A549 (cell line): ENCODE data around the gene PPP2R5C.

ENCODE experiments used
- BHLHE40 ChIP-seq: IDR thresholded peaks from 2 replicates; pipeline ENCODE4 v1.6.1; 2012; ENCODE audit warnings: low read depth, low read length, inconsistent platforms
- CBX8 ChIP-seq: fragments of 200-600 bp; sonication (generic); IDR thresholded peaks from 2 replicates; pipeline ENCODE4 v1.6.1; 2016
- CTCF ChIP-seq: fragments of >200 bp; sonication (Bioruptor Twin); formaldehyde crosslinking; IDR thresholded peaks from 3 replicates; pipeline ENCODE4 v1.5.1; 2016
- HOXB5 ChIP-seq: fragments of 250-450 bp; sonication (Bioruptor Pico); IDR thresholded peaks from 2 replicates; pipeline ENCODE4 v1.5.0; 2020; ENCODE audit warnings: mild to moderate bottlenecking, moderate library complexity
- JUN ChIP-seq, 2 experiments: fragments of >200 bp; sonication (Bioruptor Twin); formaldehyde crosslinking; IDR thresholded peaks; 2 replicates in 1 of 2; 3 replicates in 1 of 2; pipeline ENCODE4 v1.6.1; 2016 to 2017
- POLR2A ChIP-seq: IDR thresholded peaks from 2 replicates; pipeline ENCODE4 v1.6.1; 2012; ENCODE audit warnings: mild to moderate bottlenecking, low read length
- RAD21 ChIP-seq, 2 experiments: fragments of >200 bp in 1 of 2; sonication (Bioruptor Twin) in 1 of 2; formaldehyde crosslinking in 1 of 2; IDR thresholded peaks in 1 of 2; conservative IDR thresholded peaks in 1 of 2; 2 replicates in 1 of 2; 3 replicates in 1 of 2; pipeline ENCODE4 v1.6.1; 2012 to 2018; ENCODE audit warnings: inconsistent platforms in 1 of 2
- REST ChIP-seq: fragments of 200-600 bp; sonication (generic); IDR thresholded peaks from 2 replicates; pipeline ENCODE4 v1.6.1; 2016; ENCODE audit warnings: antibody characterized with exemption, mild to moderate bottlenecking, moderate library complexity
- USF2 ChIP-seq: fragments of 450-650 bp; IDR thresholded peaks from 2 replicates; pipeline ENCODE4 v1.6.1; 2014; ENCODE audit warnings: antibody characterized with exemption

- TF ChIP-seq POLR2A (no peak), CTCF (no peak), HOXB5 (CRISPR knock-in tag) (no peak), BHLHE40 (no peak), JUN (IDR thresholded peaks at IDR 0.05) (no peak), RAD21 (conservative IDR thresholded peaks at IDR 0.05 in 1 of 2, IDR thresholded peaks at IDR 0.05 in 1 of 2) (no peak), CBX8 (no peak), REST (no peak), USF2 (no peak)
These were observed 119.9 kb downstream of the PPP2R5C start for GRCh38 chr14:101881426-101881825.
